Activated naive CD8-positive, alpha-beta T cell treated with anti-CD3 and anti-CD28 coated beads, Interleukin-2, amount 10 ng/mL, durations not matched to agents 7 days and 5 days (primary cell): ENCODE measurements around the gene DENND4C. TPM values are rescaled to one million over a fixed set of nuclear protein-coding genes. Genes with fewer than 3 reads are reported as not detected.

Experiments used
- ATAC-seq: fragments of 150-1000 bp; cut with Tn5 transposase; one replicate; pipeline ENCODE4 v1.10.0; 2021; ENCODE audit warnings: low read depth, moderate library complexity
- POLR2A ChIA-PET: fragments of 350-600 bp; sonication (Branson Sonifier 250); formaldehyde crosslinking; loops from one replicate; lab custom pipeline; 2021; ENCODE audit warnings: antibody characterized with exemption; lab: Charles Lee
- DNase-seq: peaks from one replicate; pipeline ENCODE4 v3.0.0; 2021
- H3K27ac Mint-ChIP-seq: one replicate; pipeline ENCODE4 v1.8.0; 2022; ENCODE audit warnings: mild to moderate bottlenecking, mixed read lengths
- H3K27me3 Mint-ChIP-seq: one replicate; pipeline ENCODE4 v1.8.0; 2022; ENCODE audit warnings: mild to moderate bottlenecking, moderate library complexity, mixed read lengths
- H3K36me3 Mint-ChIP-seq: one replicate; pipeline ENCODE4 v1.8.0; 2021; ENCODE audit warnings: mild to moderate bottlenecking, mixed read lengths
- H3K4me1 Mint-ChIP-seq: one replicate; pipeline ENCODE4 v1.8.0; 2021; ENCODE audit warnings: mixed read lengths
- H3K4me3 Mint-ChIP-seq: one replicate; pipeline ENCODE4 v1.8.0; 2022; ENCODE audit warnings: mild to moderate bottlenecking, moderate library complexity, mixed read lengths
- H3K9me3 Mint-ChIP-seq: one replicate; pipeline ENCODE4 v1.8.0; 2021; ENCODE audit warnings: mixed read lengths
- total RNA-seq, 2 experiments: library from RNA; stranded (reverse); gene quantifications; one replicate each; pipeline ENCODE4 v1.2.3, GENCODE V29; 2021

DENND4C gene
- total RNA-seq, 2 experiments from 2014 or later: 44.4 to 49.5 TPM

DNA sequence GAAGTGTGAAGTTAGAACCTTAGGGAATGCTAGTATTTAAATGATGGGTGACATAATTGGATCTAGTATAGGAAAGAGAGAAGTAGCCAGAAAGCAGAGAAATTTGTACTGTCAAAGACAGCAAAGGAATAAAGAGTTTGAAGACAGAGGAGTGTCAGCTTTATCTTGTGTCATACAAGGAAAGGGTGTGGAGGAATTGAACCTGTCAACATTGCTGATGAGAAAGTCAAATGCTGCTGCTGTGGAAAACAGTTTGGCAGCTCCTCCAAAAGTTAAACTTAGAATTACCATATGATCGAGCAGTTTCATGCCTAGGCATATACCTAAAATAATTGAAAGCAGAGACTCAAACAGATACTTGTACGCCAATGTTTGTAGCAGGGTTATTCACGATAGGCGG lies 63.7 kb downstream of the DENND4C start:
- DNase-seq (no peak), ATAC-seq (no peak)

DNA sequence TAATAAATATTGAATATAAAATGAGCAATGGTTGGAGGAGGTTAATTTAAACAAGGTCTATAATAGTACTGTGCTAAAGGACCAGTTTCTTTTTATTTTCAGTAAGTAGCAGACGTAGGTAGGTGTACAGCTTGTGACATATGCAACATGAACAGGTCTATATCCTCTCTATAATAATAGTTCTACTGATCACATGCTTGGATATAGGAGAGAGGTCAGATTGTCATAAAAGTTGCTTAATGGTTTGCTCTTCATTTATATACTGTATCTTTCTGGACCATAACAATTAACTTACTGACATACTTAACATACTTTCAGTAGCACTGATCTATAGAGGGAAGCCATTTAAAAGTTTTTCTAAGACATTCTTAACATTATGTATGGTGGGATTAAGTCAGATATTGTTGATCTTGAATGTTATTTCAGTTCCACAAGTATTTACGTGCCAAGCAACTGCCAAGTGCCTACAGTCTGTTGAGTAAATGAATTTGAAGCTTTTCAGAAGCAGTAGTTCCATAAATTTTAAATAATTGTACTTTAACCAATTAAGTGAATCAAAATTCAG lies 68.0 kb downstream of the DENND4C start:
- DNase-seq: no peak
- Mint-ChIP-seq H3K27ac (no peak overlapping the region), H3K4me3 (no peak overlapping the region), H3K9me3 (no peaks in the 10 kb centered on the region), H3K27me3 (no peaks in the 10 kb centered on the region), H3K36me3 (peaks cover 27% of the 10 kb centered on the region), H3K4me1 (no peaks in the 10 kb centered on the region)
- POLR2A ChIA-PET: interaction anchor here (0.6 kb wide), 1 partner anchor 126 kb away, joined by 3 read pairs; no protein-coding TSS in a partner anchor
- no peak for ATAC-seq

More for the DNA sequence above, 63.7 kb downstream of the DENND4C start:
- no peak overlapping the region for H3K4me3 Mint-ChIP-seq
- no peak overlapping the region for H3K27ac Mint-ChIP-seq
- POLR2A ChIA-PET: no interaction called here
- no peaks in the 10 kb centered on the region for H3K9me3 Mint-ChIP-seq
- H3K27me3 Mint-ChIP-seq: no peaks in the 10 kb centered on the region
- no peaks in the 10 kb centered on the region for H3K4me1 Mint-ChIP-seq
- H3K36me3 Mint-ChIP-seq: peaks cover 27% of the 10 kb centered on the region

DNA sequence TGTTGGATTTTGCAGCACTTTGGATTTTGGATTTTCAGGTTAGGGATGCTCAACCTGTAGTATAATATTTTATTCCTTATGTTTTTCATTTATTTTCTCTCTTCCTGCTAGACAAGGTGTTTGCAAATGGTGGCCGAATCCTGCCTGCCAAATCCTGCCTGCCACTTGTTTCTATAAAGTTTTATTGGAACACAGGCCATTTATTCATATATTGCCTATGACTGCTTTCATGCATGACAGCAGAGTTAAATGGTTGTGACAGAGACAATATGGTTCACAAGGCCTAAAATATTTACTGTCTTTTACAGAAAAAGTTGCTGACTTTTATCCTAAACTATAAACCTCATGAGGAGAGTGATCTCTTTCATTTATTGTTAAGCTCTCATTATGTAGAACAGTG lies 72.7 kb downstream of the DENND4C start:
- Mint-ChIP-seq H3K4me1 (no peaks in the 10 kb centered on the region), H3K36me3 (peaks cover 25% of the 10 kb centered on the region), H3K27me3 (no peaks in the 10 kb centered on the region), H3K9me3 (no peaks in the 10 kb centered on the region), H3K4me3 (no peak overlapping the region), H3K27ac (no peak overlapping the region)
- DNase-seq (no peak), ATAC-seq (no peak)
- POLR2A ChIA-PET: no interaction called here

DNA sequence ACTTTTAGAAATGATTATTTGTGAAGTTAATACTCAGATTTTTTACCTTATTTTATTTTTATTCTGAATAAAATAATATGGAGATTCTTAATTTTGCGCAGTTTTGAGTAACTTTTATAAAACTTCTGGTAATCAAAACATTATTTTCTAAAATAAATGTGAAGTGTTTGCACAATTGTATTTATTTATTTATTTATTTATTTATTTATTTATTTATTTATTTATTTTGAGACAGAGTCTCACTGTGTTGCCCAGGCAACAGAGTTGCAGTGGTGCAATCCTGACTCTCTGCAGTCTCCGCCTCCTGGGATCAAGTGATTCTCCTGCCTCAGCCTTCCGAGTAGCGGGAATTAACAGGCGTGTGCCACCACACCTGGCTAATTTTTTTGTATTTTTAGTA lies 76.1 kb downstream of the DENND4C start:
- H3K4me3 Mint-ChIP-seq: no peak overlapping the region

DNA sequence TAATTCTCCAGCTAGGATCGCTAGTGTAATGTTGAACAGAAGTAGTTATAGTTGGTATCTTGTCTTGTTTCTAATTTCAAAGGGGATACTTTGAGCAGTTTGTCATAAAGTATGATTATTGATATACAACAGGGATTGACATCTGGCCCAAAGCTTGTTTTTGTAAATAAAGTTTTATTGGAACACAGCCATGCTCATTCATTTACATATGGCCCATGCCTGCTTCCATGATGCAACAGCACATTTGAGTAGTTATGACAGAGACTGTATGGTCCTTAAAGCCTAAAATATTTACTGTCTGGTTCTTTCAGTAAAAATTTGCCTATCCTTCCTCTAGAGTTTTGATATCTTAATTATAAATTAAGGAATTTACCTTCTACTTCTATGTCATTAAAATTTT lies 79.8 kb downstream of the DENND4C start:
- Mint-ChIP-seq H3K9me3 (no peaks in the 10 kb centered on the region), H3K27ac (no peak overlapping the region), H3K4me1 (no peaks in the 10 kb centered on the region), H3K27me3 (no peaks in the 10 kb centered on the region), H3K36me3 (peaks cover 14% of the 10 kb centered on the region), H3K4me3 (no peak overlapping the region)
- no peak for DNase-seq
- POLR2A ChIA-PET: no interaction called here
- ATAC-seq: no peak

More for the DNA sequence above, 76.1 kb downstream of the DENND4C start:
- H3K27me3 Mint-ChIP-seq: no peaks in the 10 kb centered on the region
- no peak for DNase-seq
- no peak for ATAC-seq
- POLR2A ChIA-PET: interaction anchor here (0.7 kb wide), 1 partner anchor 87 kb away, joined by 3 read pairs; no protein-coding TSS in a partner anchor
- H3K9me3 Mint-ChIP-seq: no peaks in the 10 kb centered on the region
- no peaks in the 10 kb centered on the region for H3K4me1 Mint-ChIP-seq
- no peak overlapping the region for H3K27ac Mint-ChIP-seq
- H3K36me3 Mint-ChIP-seq: peaks cover 20% of the 10 kb centered on the region

DNA sequence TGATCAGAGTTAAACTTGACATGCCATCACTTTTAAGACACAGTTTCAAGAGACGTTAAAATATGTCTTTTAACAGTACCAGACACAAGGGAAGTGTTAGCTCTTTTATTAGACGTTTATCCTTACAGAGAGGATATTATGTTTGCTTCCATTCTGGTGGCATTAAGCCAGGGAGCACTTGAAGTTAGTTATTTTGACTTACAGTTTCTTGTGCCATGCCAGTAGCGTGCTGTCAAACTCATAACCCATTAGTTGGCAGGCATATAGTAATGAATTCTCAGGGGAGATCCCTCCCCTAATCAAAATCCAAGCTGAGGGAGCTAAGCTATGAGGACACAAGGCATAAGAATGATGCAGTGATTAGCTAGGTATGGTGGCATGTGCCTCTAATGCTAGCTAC lies 83.1 kb downstream of the DENND4C start:
- ATAC-seq: no peak
- H3K4me1 Mint-ChIP-seq: no peaks in the 10 kb centered on the region
- no peaks in the 10 kb centered on the region for H3K27me3 Mint-ChIP-seq
- H3K9me3 Mint-ChIP-seq: no peaks in the 10 kb centered on the region
- H3K27ac Mint-ChIP-seq: no peak overlapping the region
- H3K4me3 Mint-ChIP-seq: no peak overlapping the region
- DNase-seq: no peak
- peaks cover 5% of the 10 kb centered on the region for H3K36me3 Mint-ChIP-seq
- POLR2A ChIA-PET: no interaction called here

DNA sequence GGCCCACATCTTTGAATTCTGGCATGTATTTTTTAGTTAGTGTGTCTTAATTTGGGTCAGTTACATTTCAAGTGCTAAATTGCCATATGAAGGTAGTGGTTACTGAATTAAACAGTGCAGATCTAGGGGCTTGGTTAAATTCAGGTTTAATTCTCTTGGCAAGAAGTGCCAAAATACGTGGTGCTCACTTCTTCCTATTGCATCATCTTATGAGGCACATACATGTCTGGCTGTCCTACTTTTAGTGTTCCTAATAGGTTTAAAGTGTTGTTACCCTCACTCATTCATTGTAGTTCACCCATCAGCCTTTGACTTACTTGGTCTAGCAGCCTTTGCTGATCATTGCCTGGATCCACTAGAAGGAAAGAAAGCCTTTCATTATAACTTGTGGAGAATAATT lies 90.0 kb downstream of the DENND4C start:
- ATAC-seq (no peak), DNase-seq (no peak)
- Mint-ChIP-seq H3K9me3 (no peaks in the 10 kb centered on the region), H3K36me3 (peaks cover 18% of the 10 kb centered on the region), H3K27me3 (no peaks in the 10 kb centered on the region), H3K4me1 (peaks cover 4% of the 10 kb centered on the region), H3K4me3 (no peak overlapping the region), H3K27ac (no peak overlapping the region)
- POLR2A ChIA-PET: no interaction called here

DNA sequence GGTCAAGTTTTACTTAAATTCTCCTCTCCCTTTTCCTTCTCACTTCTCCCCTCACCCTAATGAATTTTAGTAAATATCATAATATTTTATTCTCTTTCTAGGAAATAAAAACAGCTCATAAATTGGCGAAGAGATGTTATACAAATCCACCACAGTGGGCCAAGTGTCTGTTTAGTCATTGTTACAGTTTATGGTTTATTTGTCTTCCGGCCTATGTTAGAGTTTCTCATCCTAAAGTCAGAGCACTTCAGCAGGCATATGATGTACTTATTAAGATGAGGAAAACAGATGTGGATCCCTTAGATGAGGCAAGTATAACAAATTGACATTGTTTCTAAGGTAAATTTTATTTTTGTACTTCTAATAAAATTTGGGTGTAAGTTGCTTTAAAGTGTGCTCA lies 101.4 kb downstream of the DENND4C start:
- ATAC-seq (no peak), DNase-seq (no peak)
- peaks cover 10% of the 10 kb centered on the region for H3K36me3 Mint-ChIP-seq
- no peaks in the 10 kb centered on the region for H3K4me1 Mint-ChIP-seq
- H3K9me3 Mint-ChIP-seq: no peaks in the 10 kb centered on the region
- POLR2A ChIA-PET: no interaction called here
- H3K4me3 Mint-ChIP-seq: no peak overlapping the region
- no peak overlapping the region for H3K27ac Mint-ChIP-seq
- H3K27me3 Mint-ChIP-seq: no peaks in the 10 kb centered on the region

DNA sequence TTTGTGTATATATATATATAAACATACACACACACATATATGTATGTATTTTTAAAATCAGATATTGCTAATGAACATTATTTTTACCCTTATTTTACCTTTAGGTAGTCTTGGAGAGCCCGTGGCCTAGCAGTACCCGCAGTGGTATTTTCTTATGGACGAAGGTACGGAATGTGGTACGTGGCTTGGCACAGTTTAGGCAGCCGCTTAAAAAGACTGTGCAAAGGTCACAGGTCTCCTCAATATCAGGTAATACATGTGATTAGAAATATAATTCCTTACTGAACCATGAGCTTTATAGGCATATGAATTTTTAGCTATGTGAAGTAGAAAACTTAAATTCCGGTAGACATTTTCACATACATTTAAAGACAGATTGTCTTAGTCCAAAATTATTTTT lies 105.7 kb downstream of the DENND4C start:
- H3K4me3 Mint-ChIP-seq: no peak overlapping the region
- no peak for ATAC-seq
- no peak for DNase-seq
- H3K9me3 Mint-ChIP-seq: no peaks in the 10 kb centered on the region
- H3K27me3 Mint-ChIP-seq: no peaks in the 10 kb centered on the region
- H3K36me3 Mint-ChIP-seq: peaks cover 17% of the 10 kb centered on the region
- no peaks in the 10 kb centered on the region for H3K4me1 Mint-ChIP-seq
- no peak overlapping the region for H3K27ac Mint-ChIP-seq
- POLR2A ChIA-PET: no interaction called here

DNA sequence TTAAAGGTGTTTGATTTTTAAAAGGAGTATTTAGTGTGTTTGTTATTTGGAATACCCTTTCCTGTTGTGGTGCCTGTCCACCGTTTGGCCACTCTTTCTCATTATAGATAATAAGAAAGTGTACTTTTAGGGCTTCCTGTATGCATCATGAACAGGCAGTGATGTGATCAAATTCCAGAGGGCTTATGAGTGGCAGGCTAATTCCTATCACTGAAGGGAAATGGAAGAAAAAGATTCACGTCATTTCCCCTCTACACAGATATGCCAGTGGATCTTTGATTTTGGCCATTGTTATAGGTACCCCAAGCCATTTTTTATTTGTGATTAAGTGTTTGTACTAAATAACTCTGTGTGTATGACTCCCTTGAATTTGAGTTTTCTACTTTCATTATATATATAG lies 112.5 kb downstream of the DENND4C start:
- DNase-seq: no peak
- H3K4me3 Mint-ChIP-seq: no peak overlapping the region
- H3K27ac Mint-ChIP-seq: no peak overlapping the region
- no peaks in the 10 kb centered on the region for H3K9me3 Mint-ChIP-seq
- POLR2A ChIA-PET: no interaction called here
- H3K36me3 Mint-ChIP-seq: peaks cover 13% of the 10 kb centered on the region
- H3K27me3 Mint-ChIP-seq: no peaks in the 10 kb centered on the region
- no peak for ATAC-seq
- no peaks in the 10 kb centered on the region for H3K4me1 Mint-ChIP-seq

DNA sequence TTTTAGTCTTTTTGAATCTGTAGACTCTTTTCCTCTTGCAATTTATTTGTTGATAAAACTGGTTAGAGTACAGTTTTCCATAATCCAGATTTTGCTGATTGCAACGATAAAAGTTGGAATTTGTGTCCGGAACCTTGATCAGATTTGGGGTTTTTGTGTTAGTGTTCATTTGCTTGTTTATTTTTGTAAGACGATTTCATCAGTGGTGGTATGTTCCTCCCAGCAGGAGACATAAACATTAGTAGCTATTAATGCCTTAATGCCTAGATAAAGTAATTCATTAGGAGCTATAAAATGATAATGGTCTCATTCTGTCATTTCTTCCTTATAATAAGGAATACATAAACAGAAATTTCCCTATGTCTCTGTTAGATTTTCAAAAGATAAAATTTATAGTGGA lies 128.2 kb downstream of the DENND4C start:
- Mint-ChIP-seq H3K27ac (no peak overlapping the region), H3K36me3 (peaks cover 21% of the 10 kb centered on the region)

DNA sequence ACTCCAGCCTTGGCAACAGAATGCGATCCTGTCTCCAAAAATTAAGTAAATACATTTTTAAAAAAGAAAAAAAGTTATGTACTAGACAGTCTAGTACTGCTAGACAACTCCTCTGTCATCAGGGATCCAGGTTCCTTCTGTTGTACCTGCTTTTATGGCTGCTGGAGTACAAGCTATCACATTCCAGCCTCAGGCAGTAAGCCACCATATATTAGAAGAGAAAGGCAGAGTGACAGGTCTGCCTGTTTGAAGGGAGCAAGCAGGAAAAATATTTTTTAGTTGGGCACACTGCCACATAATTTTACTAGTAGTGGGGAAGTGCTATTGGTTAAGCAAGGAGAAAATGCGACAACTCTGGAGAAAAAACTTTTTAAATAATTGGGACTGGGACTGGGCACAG lies 138.6 kb downstream of the DENND4C start:
- DNase-seq (no peak), ATAC-seq (no peak)
- Mint-ChIP-seq H3K4me3 (no peak overlapping the region), H3K27ac (no peak overlapping the region), H3K9me3 (no peaks in the 10 kb centered on the region), H3K27me3 (no peaks in the 10 kb centered on the region), H3K4me1 (peaks cover 4% of the 10 kb centered on the region), H3K36me3 (peaks cover 23% of the 10 kb centered on the region)
- POLR2A ChIA-PET: no interaction called here

More for the DNA sequence above, 128.2 kb downstream of the DENND4C start:
- no peaks in the 10 kb centered on the region for H3K4me1 Mint-ChIP-seq
- H3K9me3 Mint-ChIP-seq: no peaks in the 10 kb centered on the region
- no peak for DNase-seq
- ATAC-seq: no peak
- H3K27me3 Mint-ChIP-seq: no peaks in the 10 kb centered on the region
- POLR2A ChIA-PET: no interaction called here
- no peak overlapping the region for H3K4me3 Mint-ChIP-seq

DNA sequence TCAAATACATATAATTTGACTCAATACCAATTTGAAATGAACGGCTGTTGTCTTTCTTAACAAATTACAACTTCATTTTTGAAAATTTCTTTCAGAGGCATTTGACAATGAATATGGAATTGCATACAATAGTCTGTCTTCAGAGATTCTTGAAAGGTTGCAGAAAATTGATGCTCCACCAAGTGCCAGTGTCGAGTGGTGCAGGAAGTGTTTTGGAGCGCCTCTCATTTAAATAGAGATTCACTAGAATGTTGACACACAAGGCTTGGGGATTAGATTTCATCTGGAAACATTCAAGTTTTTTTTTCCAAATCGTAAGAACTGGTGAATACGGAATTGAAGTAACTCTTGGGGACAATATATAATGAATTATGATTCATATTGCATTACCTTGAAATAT lies 141.4 kb downstream of the DENND4C start:
- Mint-ChIP-seq H3K4me3 (no peak overlapping the region), H3K9me3 (no peaks in the 10 kb centered on the region), H3K36me3 (peaks cover 27% of the 10 kb centered on the region), H3K4me1 (peaks cover 12% of the 10 kb centered on the region), H3K27ac (no peak overlapping the region), H3K27me3 (no peaks in the 10 kb centered on the region)
- DNase-seq: no peak
- POLR2A ChIA-PET: no interaction called here
- ATAC-seq: no peak

DNA sequence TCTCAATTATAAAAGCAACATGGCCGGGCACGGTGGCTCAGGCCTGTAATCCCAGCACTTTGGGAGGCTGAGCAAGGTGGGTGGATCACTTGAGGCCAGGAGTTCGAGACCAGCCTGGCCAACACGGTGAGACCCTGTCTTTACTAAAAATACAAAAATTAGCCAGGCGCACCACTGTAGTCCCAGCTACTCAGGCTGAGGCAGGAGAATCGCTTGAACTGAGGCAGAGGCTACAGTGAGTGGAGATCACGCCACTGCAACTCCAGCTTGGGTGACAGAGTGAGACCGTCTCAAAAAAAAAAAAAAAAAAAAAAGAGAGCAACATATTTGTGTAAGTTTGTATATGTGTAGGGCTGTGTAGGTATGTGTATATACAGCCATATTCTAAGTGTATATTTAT lies 142.1 kb downstream of the DENND4C start:
- ATAC-seq (no peak), DNase-seq (no peak)
- Mint-ChIP-seq H3K4me3 (no peak overlapping the region), H3K27me3 (no peaks in the 10 kb centered on the region), H3K9me3 (no peaks in the 10 kb centered on the region), H3K27ac (no peak overlapping the region), H3K4me1 (peaks cover 19% of the 10 kb centered on the region), H3K36me3 (peaks cover 33% of the 10 kb centered on the region)
- POLR2A ChIA-PET: no interaction called here
